CD4-positive, alpha-beta T cell (primary cell): ENCODE measurements around the gene SIRT3. TPM values are rescaled to one million over a fixed set of nuclear protein-coding genes. Genes with fewer than 3 reads are reported as not detected.

Source experiments
- ATAC-seq: fragments of 200-7000 bp; cut with Tn5 transposase; one replicate; pipeline ENCODE4 v1.10.0; 2022; ENCODE audit warnings: mild to moderate bottlenecking; ENCODE audit not compliant: poor library complexity
- CTCF ChIA-PET: fragments of 350-600 bp; sonication (Branson Sonifier 250); formaldehyde crosslinking; loops from one replicate; lab custom pipeline; 2021; ENCODE audit warnings: antibody characterized with exemption, inconsistent platforms; lab: Charles Lee
- POLR2A ChIA-PET: fragments of 350-600 bp; sonication (Branson Sonifier 250); formaldehyde crosslinking; loops from one replicate; lab custom pipeline; 2021; ENCODE audit warnings: antibody characterized with exemption, inconsistent platforms; lab: Charles Lee
- DNase-seq, 14 experiments: peaks; one replicate each; pipeline ENCODE4 v3.0.0-alpha.2; 2013 to 2020; ENCODE audit warnings: mixed read lengths in 2 of 14
- H3K27ac ChIP-seq, 2 donors: one replicate each; pipeline versions ENCODE4 v1.5.1 to v1.7.0; 2013; ENCODE audit warnings: low read length in 2 of 2, low read depth in 1 of 2, mild to moderate bottlenecking in 1 of 2
- H3K27me3 ChIP-seq, 2 experiments: 1 replicate in 1 of 2; 2 replicates in 1 of 2; pipeline versions ENCODE4 v1.6.1 to v1.7.0; 2013; ENCODE audit warnings: low read length in 2 of 2, control low read depth in 1 of 2, mild to moderate bottlenecking in 1 of 2, moderate library complexity in 1 of 2; ENCODE audit not compliant: insufficient read depth in 2 of 2, control insufficient read depth in 1 of 2
- H3K36me3 ChIP-seq: one replicate; pipeline ENCODE4 v1.6.1; 2013; ENCODE audit warnings: low read length, control low read depth; ENCODE audit not compliant: insufficient read depth
- H3K4me1 ChIP-seq: one replicate; pipeline ENCODE4 v1.6.1; 2013; ENCODE audit warnings: low read length, control low read depth; ENCODE audit not compliant: insufficient read depth
- H3K4me3 ChIP-seq: one replicate; pipeline ENCODE4 v1.5.1; 2013; ENCODE audit warnings: mild to moderate bottlenecking, low read length, moderate library complexity
- H3K9me3 ChIP-seq, 2 experiments: 1 replicate in 1 of 2; 2 replicates in 1 of 2; pipeline versions ENCODE4 v1.6.1 to v1.7.0; 2013; ENCODE audit warnings: low read length in 2 of 2, mild to moderate bottlenecking in 2 of 2, control low read depth in 1 of 2, moderate library complexity in 1 of 2; ENCODE audit not compliant: control insufficient read depth in 1 of 2, insufficient read depth in 1 of 2
- H3K27ac Mint-ChIP-seq: one replicate; pipeline ENCODE4 v1.8.0; 2020; ENCODE audit warnings: mixed read lengths
- H3K27me3 Mint-ChIP-seq: one replicate; pipeline ENCODE4 v1.8.0; 2021; ENCODE audit warnings: mixed read lengths
- H3K36me3 Mint-ChIP-seq: one replicate; pipeline ENCODE4 v1.8.0; 2021; ENCODE audit warnings: low read depth, mixed read lengths
- H3K4me1 Mint-ChIP-seq: one replicate; pipeline ENCODE4 v1.8.0; 2021; ENCODE audit warnings: low read depth, mixed read lengths
- H3K4me3 Mint-ChIP-seq: one replicate; pipeline ENCODE4 v1.8.0; 2020; ENCODE audit warnings: mild to moderate bottlenecking, mixed read lengths
- H3K9me3 Mint-ChIP-seq: one replicate; pipeline ENCODE4 v1.8.0; 2020; ENCODE audit warnings: mixed read lengths
- intact Hi-C, 2 experiments: fragments of 100-400 bp; cut with DNase I in 1 of 2; cut with micrococcal nuclease in 1 of 2; formaldehyde crosslinking; loops; one replicate each; pipeline versions ENCODE4 v1.15.1 to v1.9.0; 2023 to 2025; cut with DNase I, micrococcal nuclease
- total RNA-seq, 174 experiments: library from RNA in 2 of 174; stranded (reverse) in 2 of 174; gene quantifications; one replicate each; pipeline ENCODE4 v1.2.3 and lab custom pipeline; 2021 to 2026
- TF ChIP-seq, protein P1 (sequence below): fragments of 200-600 bp; IDR thresholded peaks from one replicate; pipeline ENCODE4 v1.8.0; 2022; ENCODE audit warnings: antibody characterized with exemption, mild to moderate bottlenecking

SIRT3 gene
- total RNA-seq, 2 experiments from 2014 or later, result 16.4 to 18.0 TPM

- Histone ChIP-seq H3K4me1 (no peaks in the 10 kb centered on the region), H3K36me3 (peaks cover 9% of the 10 kb centered on the region), H3K27me3 (no peaks in the 10 kb centered on the region), H3K27ac (no peak overlapping the region), H3K4me3 (no peak overlapping the region), H3K9me3 (no peaks in the 10 kb centered on the region)
- no peaks in the 10 kb centered on the region for H3K9me3 Mint-ChIP-seq
- H3K4me3 Mint-ChIP-seq, result no peak overlapping the region
- H3K27ac Mint-ChIP-seq, result no peak overlapping the region
- no peaks in the 10 kb centered on the region for H3K27me3 Mint-ChIP-seq
- ATAC-seq, result no peak
- TF ChIP-seq, protein P1, sequence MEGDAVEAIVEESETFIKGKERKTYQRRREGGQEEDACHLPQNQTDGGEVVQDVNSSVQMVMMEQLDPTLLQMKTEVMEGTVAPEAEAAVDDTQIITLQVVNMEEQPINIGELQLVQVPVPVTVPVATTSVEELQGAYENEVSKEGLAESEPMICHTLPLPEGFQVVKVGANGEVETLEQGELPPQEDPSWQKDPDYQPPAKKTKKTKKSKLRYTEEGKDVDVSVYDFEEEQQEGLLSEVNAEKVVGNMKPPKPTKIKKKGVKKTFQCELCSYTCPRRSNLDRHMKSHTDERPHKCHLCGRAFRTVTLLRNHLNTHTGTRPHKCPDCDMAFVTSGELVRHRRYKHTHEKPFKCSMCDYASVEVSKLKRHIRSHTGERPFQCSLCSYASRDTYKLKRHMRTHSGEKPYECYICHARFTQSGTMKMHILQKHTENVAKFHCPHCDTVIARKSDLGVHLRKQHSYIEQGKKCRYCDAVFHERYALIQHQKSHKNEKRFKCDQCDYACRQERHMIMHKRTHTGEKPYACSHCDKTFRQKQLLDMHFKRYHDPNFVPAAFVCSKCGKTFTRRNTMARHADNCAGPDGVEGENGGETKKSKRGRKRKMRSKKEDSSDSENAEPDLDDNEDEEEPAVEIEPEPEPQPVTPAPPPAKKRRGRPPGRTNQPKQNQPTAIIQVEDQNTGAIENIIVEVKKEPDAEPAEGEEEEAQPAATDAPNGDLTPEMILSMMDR, result no peak
- ChIA-PET CTCF (interaction anchor here (1.2 kb wide), 1 partner anchor 22 kb away, joined by 3 read pairs; no protein-coding TSS in a partner anchor), POLR2A (no interaction called here)
- peaks cover 12% of the 10 kb centered on the region for H3K36me3 Mint-ChIP-seq
- intact Hi-C loops, result no loop called here
- H3K4me1 Mint-ChIP-seq, result no peaks in the 10 kb centered on the region
- no peak for DNase-seq
These were observed 21.8 kb upstream of the SIRT3 start for GRCh38 chr11:257766-258493.

- no peak overlapping the region for H3K27ac ChIP-seq
- no peak overlapping the region for H3K4me3 ChIP-seq
- CTCF ChIA-PET, result interaction anchor here (1.2 kb wide), 1 partner anchor 23 kb away, joined by 3 read pairs; no protein-coding TSS in a partner anchor
- Mint-ChIP-seq H3K4me3 (no peak overlapping the region), H3K27ac (no peak overlapping the region), H3K27me3 (no peaks in the 10 kb centered on the region), H3K4me1 (no peaks in the 10 kb centered on the region), H3K36me3 (peaks cover 20% of the 10 kb centered on the region), H3K9me3 (no peaks in the 10 kb centered on the region)
- no peak for ATAC-seq
- no peaks in the 10 kb centered on the region for H3K4me1 ChIP-seq
- no peaks in the 10 kb centered on the region for H3K27me3 ChIP-seq
- intact Hi-C loops, result no loop called here
- TF ChIP-seq, protein P1, result no peak
- H3K9me3 ChIP-seq, result no peaks in the 10 kb centered on the region
- no peak for DNase-seq
- peaks cover 17% of the 10 kb centered on the region for H3K36me3 ChIP-seq
- POLR2A ChIA-PET, result no interaction called here
These were observed 21.0 kb upstream of the SIRT3 start for GRCh38 chr11:256952-257737.

GRCh38 chr11:255816-256215, 19.7 kb upstream of the SIRT3 start:
- no peaks in the 10 kb centered on the region for H3K27me3 ChIP-seq
- no peaks in the 10 kb centered on the region for H3K9me3 Mint-ChIP-seq
- no peak for ATAC-seq
- ChIA-PET CTCF (no interaction called here), POLR2A (interaction anchor here (0.9 to 1.1 kb wide), 2 partner anchors 19 to 52 kb away, joined by 3 read pairs; partner anchors contain the start of genes IFITM2 and PSMD13)
- TF ChIP-seq, protein P1, result no peak
- H3K9me3 ChIP-seq, result no peaks in the 10 kb centered on the region
- peak overlapping the region; percentile 38 for H3K4me3 Mint-ChIP-seq
- peaks cover 3% of the 10 kb centered on the region for H3K4me1 ChIP-seq
- peaks cover 9% of the 10 kb centered on the region for H3K4me1 Mint-ChIP-seq
- no peak overlapping the region for H3K27ac ChIP-seq
- H3K27me3 Mint-ChIP-seq, result no peaks in the 10 kb centered on the region
- H3K36me3 ChIP-seq, result peaks cover 29% of the 10 kb centered on the region
- no peak for DNase-seq
- H3K36me3 Mint-ChIP-seq, result peaks cover 33% of the 10 kb centered on the region
- H3K27ac Mint-ChIP-seq, result no peak overlapping the region
- no peak overlapping the region for H3K4me3 ChIP-seq
- intact Hi-C loops, result no loop called here
